ENCODE results near the gene INHBE.

INHBE gene

GRCh38 chr12:57472391-57472790 lies 17.3 kb downstream of the INHBE start:
- H2BK15ac ChIP-seq (ENCODE audit: low read depth, poor library complexity, severe bottlenecking): no peak overlapping the region
- no peaks in the 10 kb centered on the region for H3K79me1 ChIP-seq (replicated peaks; ENCODE audit: low read length, poor library complexity, severe bottlenecking)
- H3K14ac ChIP-seq (ENCODE audit: low read length in 2 of 2): no peak overlapping the region
- H4K8ac ChIP-seq (ENCODE audit: low read length): no peak overlapping the region
- H3K4ac ChIP-seq (ENCODE audit: low read depth in 1 of 2, low read length in 2 of 2): no peak overlapping the region
- no peak overlapping the region for H2BK12ac ChIP-seq (ENCODE audit: low read length in 2 of 2)
- no peak overlapping the region for H2AFZ ChIP-seq (ENCODE audit: low read depth, low read length)
- DNase-seq: no peak
- no peak overlapping the region for H3K4me3 ChIP-seq (ENCODE audit: insufficient read depth in 1 of 2, low read depth in 1 of 2, low read length in 2 of 2)
- H2BK5ac ChIP-seq (ENCODE audit: low read depth, low read length, poor library complexity, severe bottlenecking): no peak overlapping the region
- WGBS: 100% methylated on average over 1 of the region's 3 CpGs
- H3K36me3 ChIP-seq (ENCODE audit: control insufficient read depth in 1 of 2, insufficient read depth in 2 of 2, low read depth in 1 of 2, low read length in 2 of 2): no peaks in the 10 kb centered on the region
- no peak overlapping the region for H3K4me2 ChIP-seq (ENCODE audit: low read length, poor library complexity, severe bottlenecking)
- H3K23ac ChIP-seq (ENCODE audit: low read length in 2 of 2): no peak overlapping the region
- no peak overlapping the region for H3K18ac ChIP-seq (ENCODE audit: low read depth in 1 of 2, low read length in 2 of 2)
- H3K27me3 ChIP-seq (ENCODE audit: control insufficient read depth in 1 of 2, insufficient read depth in 1 of 2, low read length in 2 of 2): peaks cover 89 to 96% of the 10 kb centered on the region in 2 experiments
- H3K9me3 ChIP-seq (ENCODE audit: control insufficient read depth, low read length): no peaks in the 10 kb centered on the region
- H2AK5ac ChIP-seq (ENCODE audit: low read length, severe bottlenecking): no peak overlapping the region
- peaks cover 14% of the 10 kb centered on the region for H3K4me1 ChIP-seq (ENCODE audit: control insufficient read depth, insufficient read depth, low read depth, low read length)
- H3K9ac ChIP-seq (ENCODE audit: low read length): no peak overlapping the region
- no peak overlapping the region for H2BK120ac ChIP-seq (ENCODE audit: low read depth, low read length)
- H3K27ac ChIP-seq (ENCODE audit: low read length, poor library complexity, severe bottlenecking): no peak overlapping the region
- no peak overlapping the region for H4K91ac ChIP-seq (ENCODE audit: low read length)

GRCh38 chr12:57473392-57473791 lies 18.3 kb downstream of the INHBE start:
- Histone ChIP-seq H2AFZ (ENCODE audit: low read depth, low read length) (no peak overlapping the region), H2AK5ac (ENCODE audit: low read length, severe bottlenecking) (no peak overlapping the region), H3K23ac (ENCODE audit: low read length in 2 of 2) (no peak overlapping the region), H4K91ac (ENCODE audit: low read length) (no peak overlapping the region), H3K79me1 (replicated peaks; ENCODE audit: low read length, poor library complexity, severe bottlenecking) (no peaks in the 10 kb centered on the region), H3K27me3 (ENCODE audit: control insufficient read depth in 1 of 2, insufficient read depth in 1 of 2, low read length in 2 of 2) (peaks cover 86 to 96% of the 10 kb centered on the region in 2 experiments), H3K4me1 (ENCODE audit: control insufficient read depth, insufficient read depth, low read depth, low read length) (peaks cover 14% of the 10 kb centered on the region), H2BK15ac (ENCODE audit: low read depth, poor library complexity, severe bottlenecking) (no peak overlapping the region), H3K4me3 (ENCODE audit: insufficient read depth in 1 of 2, low read depth in 1 of 2, low read length in 2 of 2) (no peak overlapping the region), H2BK12ac (ENCODE audit: low read length in 2 of 2) (no peak overlapping the region), H3K27ac (ENCODE audit: low read length, poor library complexity, severe bottlenecking) (no peak overlapping the region), H3K4me2 (ENCODE audit: low read length, poor library complexity, severe bottlenecking) (no peak overlapping the region), H3K18ac (ENCODE audit: low read depth in 1 of 2, low read length in 2 of 2) (no peak overlapping the region), H3K9me3 (ENCODE audit: control insufficient read depth, low read length) (no peaks in the 10 kb centered on the region), H2BK120ac (ENCODE audit: low read depth, low read length) (no peak overlapping the region), H3K14ac (ENCODE audit: low read length in 2 of 2) (no peak overlapping the region), H3K9ac (ENCODE audit: low read length) (no peak overlapping the region), H3K36me3 (ENCODE audit: control insufficient read depth in 1 of 2, insufficient read depth in 2 of 2, low read depth in 1 of 2, low read length in 2 of 2) (no peaks in the 10 kb centered on the region), H2BK5ac (ENCODE audit: low read depth, low read length, poor library complexity, severe bottlenecking) (no peak overlapping the region), H4K8ac (ENCODE audit: low read length) (no peak overlapping the region), H3K4ac (ENCODE audit: low read depth in 1 of 2, low read length in 2 of 2) (no peak overlapping the region)
- 93% methylated on average over 2 of the region's 3 CpGs for WGBS
- no peak for DNase-seq

- Histone ChIP-seq H3K79me1 (replicated peaks; ENCODE audit: low read length, poor library complexity, severe bottlenecking) (no peaks in the 10 kb centered on the region), H4K8ac (ENCODE audit: low read length) (no peak overlapping the region), H3K4ac (ENCODE audit: low read depth in 1 of 2, low read length in 2 of 2) (no peak overlapping the region), H3K9me3 (ENCODE audit: control insufficient read depth, low read length) (no peaks in the 10 kb centered on the region), H3K4me2 (ENCODE audit: low read length, poor library complexity, severe bottlenecking) (no peak overlapping the region), H3K27ac (ENCODE audit: low read length, poor library complexity, severe bottlenecking) (no peak overlapping the region), H2AK5ac (ENCODE audit: low read length, severe bottlenecking) (no peak overlapping the region), H2BK120ac (ENCODE audit: low read depth, low read length) (no peak overlapping the region), H3K18ac (ENCODE audit: low read depth in 1 of 2, low read length in 2 of 2) (no peak overlapping the region), H3K27me3 (ENCODE audit: control insufficient read depth in 1 of 2, insufficient read depth in 1 of 2, low read length in 2 of 2) (peaks cover 86 to 98% of the 10 kb centered on the region in 2 experiments), H3K4me1 (ENCODE audit: control insufficient read depth, insufficient read depth, low read depth, low read length) (peaks cover 14% of the 10 kb centered on the region), H3K9ac (ENCODE audit: low read length) (no peak overlapping the region), H2BK15ac (ENCODE audit: low read depth, poor library complexity, severe bottlenecking) (no peak overlapping the region), H4K91ac (ENCODE audit: low read length) (no peak overlapping the region), H2BK12ac (ENCODE audit: low read length in 2 of 2) (no peak overlapping the region), H3K4me3 (ENCODE audit: insufficient read depth in 1 of 2, low read depth in 1 of 2, low read length in 2 of 2) (no peak overlapping the region), H3K14ac (ENCODE audit: low read length in 2 of 2) (no peak overlapping the region), H2AFZ (ENCODE audit: low read depth, low read length) (no peak overlapping the region), H3K23ac (ENCODE audit: low read length in 2 of 2) (no peak overlapping the region), H3K36me3 (ENCODE audit: control insufficient read depth in 1 of 2, insufficient read depth in 2 of 2, low read depth in 1 of 2, low read length in 2 of 2) (no peaks in the 10 kb centered on the region), H2BK5ac (ENCODE audit: low read depth, low read length, poor library complexity, severe bottlenecking) (no peak overlapping the region)
- 45% methylated on average over 2 of the region's 5 CpGs for WGBS
- no peak for DNase-seq
These were observed 18.8 kb downstream of the INHBE start for GRCh38 chr12:57473886-57474285.

GRCh38 chr12:57474430-57474829 lies 19.3 kb downstream of the INHBE start:
- H3K4me1 ChIP-seq (ENCODE audit: control insufficient read depth, insufficient read depth, low read depth, low read length): peaks cover 16% of the 10 kb centered on the region
- H3K18ac ChIP-seq (ENCODE audit: low read depth in 1 of 2, low read length in 2 of 2): no peak overlapping the region
- no peaks in the 10 kb centered on the region for H3K9me3 ChIP-seq (ENCODE audit: control insufficient read depth, low read length)
- no peak overlapping the region for H4K8ac ChIP-seq (ENCODE audit: low read length)
- H3K14ac ChIP-seq (ENCODE audit: low read length in 2 of 2): no peak overlapping the region
- H3K36me3 ChIP-seq (ENCODE audit: control insufficient read depth in 1 of 2, insufficient read depth in 2 of 2, low read depth in 1 of 2, low read length in 2 of 2): no peaks in the 10 kb centered on the region
- no peak overlapping the region for H3K23ac ChIP-seq (ENCODE audit: low read length in 2 of 2)
- no peak for DNase-seq
- H2AK5ac ChIP-seq (ENCODE audit: low read length, severe bottlenecking): no peak overlapping the region
- no peaks in the 10 kb centered on the region for H3K79me1 ChIP-seq (replicated peaks; ENCODE audit: low read length, poor library complexity, severe bottlenecking)
- no peak overlapping the region for H3K9ac ChIP-seq (ENCODE audit: low read length)
- H3K4me3 ChIP-seq (ENCODE audit: insufficient read depth in 1 of 2, low read depth in 1 of 2, low read length in 2 of 2): no peak overlapping the region
- H3K4me2 ChIP-seq (ENCODE audit: low read length, poor library complexity, severe bottlenecking): no peak overlapping the region
- H3K27me3 ChIP-seq (ENCODE audit: control insufficient read depth in 1 of 2, insufficient read depth in 1 of 2, low read length in 2 of 2): peaks cover 82 to 98% of the 10 kb centered on the region in 2 experiments
- no peak overlapping the region for H4K91ac ChIP-seq (ENCODE audit: low read length)
- H2BK120ac ChIP-seq (ENCODE audit: low read depth, low read length): no peak overlapping the region
- H2BK5ac ChIP-seq (ENCODE audit: low read depth, low read length, poor library complexity, severe bottlenecking): no peak overlapping the region
- H3K4ac ChIP-seq (ENCODE audit: low read depth in 1 of 2, low read length in 2 of 2): no peak overlapping the region
- 90% methylated on average over 8 of the region's 8 CpGs for WGBS
- H2AFZ ChIP-seq (ENCODE audit: low read depth, low read length): no peak overlapping the region
- no peak overlapping the region for H2BK15ac ChIP-seq (ENCODE audit: low read depth, poor library complexity, severe bottlenecking)
- no peak overlapping the region for H2BK12ac ChIP-seq (ENCODE audit: low read length in 2 of 2)
- no peak overlapping the region for H3K27ac ChIP-seq (ENCODE audit: low read length, poor library complexity, severe bottlenecking)

All from mesenchymal stem cell (in vitro differentiated cells and primary cell).